ENCODE results near the gene SLC25A25. TPM values are rescaled to one million over a fixed set of nuclear protein-coding genes. Genes with fewer than 3 reads are reported as not detected.

SLC25A25 gene
- polyA plus RNA-seq, 6 donors from 2014 or later: 1.6 to 15.8 (median 9.0) TPM

DNA sequence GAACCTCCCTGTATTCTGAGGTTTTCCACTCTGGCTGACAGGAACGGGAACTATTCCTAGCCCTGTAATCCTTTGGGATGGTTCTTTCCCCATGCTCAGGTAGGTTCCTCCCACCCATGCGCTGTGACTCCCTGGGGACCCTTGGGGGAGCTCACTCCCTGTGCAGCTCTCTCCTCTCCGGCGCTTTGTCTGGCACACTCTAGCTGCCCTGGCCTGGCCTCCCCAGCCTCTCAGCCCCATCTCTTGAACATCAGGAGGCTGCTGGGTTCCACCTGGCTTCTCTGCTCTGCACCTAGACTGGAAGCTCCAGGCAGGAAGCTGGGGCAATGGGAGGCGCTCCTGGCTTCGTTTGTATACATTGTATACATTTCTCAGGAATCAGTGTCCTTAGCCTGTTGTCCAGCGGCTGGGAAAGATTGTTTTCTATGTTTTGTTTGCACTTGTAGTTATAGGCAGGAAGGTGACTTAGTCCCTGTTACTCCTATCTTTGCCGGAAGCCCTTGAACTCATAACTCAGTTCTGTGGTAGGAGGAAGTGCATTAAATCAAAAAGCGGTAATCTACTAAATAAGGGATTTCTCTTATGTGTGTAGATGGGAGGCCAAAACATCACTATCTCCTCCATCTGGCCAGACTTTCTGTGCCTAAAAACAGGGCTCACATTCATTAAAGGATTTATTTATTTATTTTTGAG, 20.4 kb downstream of the SLC25A25 start:
- Mint-ChIP-seq H3K4me1 (peaks cover 35 to 47% (median 35%) of the 10 kb centered on the region in 3 donors), H3K27ac (peak overlapping the region in 2 of 6 donors; percentile 69 to 85), H3K4me3 (no peak overlapping the region), H3K9me3 (no peaks in the 10 kb centered on the region), H3K27me3 (no peaks in the 10 kb centered on the region), H3K36me3 (no peaks in the 10 kb centered on the region)
- ATAC-seq (ENCODE audit: low read depth in 2 of 2): no peak
- no peak for DNase-seq

DNA sequence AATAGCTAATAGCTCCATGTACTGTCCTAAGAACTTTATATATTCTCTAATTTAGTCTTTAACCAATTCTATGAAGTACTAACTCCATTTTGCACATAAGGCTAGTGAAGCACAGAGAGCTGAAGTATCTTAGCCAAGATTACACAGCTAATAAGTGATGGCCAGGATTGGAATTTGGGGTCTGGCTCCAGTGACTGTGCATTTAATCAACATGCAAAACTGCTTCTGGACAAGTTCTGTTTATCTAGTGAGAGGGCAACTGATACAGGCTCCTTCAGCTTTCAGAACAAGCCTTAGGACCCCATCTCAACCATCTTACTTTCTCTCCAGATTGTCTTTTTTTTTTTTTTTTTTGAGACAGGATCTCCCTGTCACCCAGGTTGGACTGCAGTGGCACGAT, 21.3 kb downstream of the SLC25A25 start:
- DNase-seq: no peak
- Mint-ChIP-seq H3K4me3 (no peak overlapping the region), H3K4me1 (peaks cover 36 to 48% (median 39%) of the 10 kb centered on the region in 3 donors), H3K9me3 (no peaks in the 10 kb centered on the region), H3K27ac (no peak overlapping the region), H3K36me3 (no peaks in the 10 kb centered on the region), H3K27me3 (no peaks in the 10 kb centered on the region)
- no peak for ATAC-seq (ENCODE audit: low read depth in 2 of 2)

DNA sequence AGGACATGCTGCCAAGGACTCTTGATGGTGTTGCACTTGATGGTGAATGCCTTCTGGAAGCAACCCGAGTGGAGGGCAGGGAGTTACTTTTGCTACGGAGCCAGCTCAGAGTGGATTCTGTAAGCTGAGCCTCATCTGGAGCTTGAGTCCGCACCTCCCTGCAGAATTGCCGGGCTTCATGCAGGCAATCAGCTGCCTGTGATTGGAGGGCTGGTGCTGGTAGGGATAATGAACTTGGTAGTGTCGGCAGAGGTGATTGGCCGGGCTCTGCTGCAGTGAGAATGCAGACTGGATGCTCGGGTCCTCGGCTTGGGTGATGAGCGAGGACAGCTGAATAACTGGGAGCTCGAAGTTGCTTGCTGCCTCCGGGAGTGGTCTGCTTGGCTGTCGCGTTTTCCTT, 23.1 kb downstream of the SLC25A25 start:
- H3K27ac Mint-ChIP-seq: peak overlapping the region in 2 of 6 donors; percentile 95 to 96
- no peaks in the 10 kb centered on the region for H3K27me3 Mint-ChIP-seq
- ATAC-seq (ENCODE audit: low read depth in 2 of 2) (no peak), DNase-seq (no peak)
- H3K4me3 Mint-ChIP-seq: no peak overlapping the region
- H3K4me1 Mint-ChIP-seq: peaks cover 39 to 51% (median 50%) of the 10 kb centered on the region in 3 donors
- no peaks in the 10 kb centered on the region for H3K9me3 Mint-ChIP-seq
- no peaks in the 10 kb centered on the region for H3K36me3 Mint-ChIP-seq

DNA sequence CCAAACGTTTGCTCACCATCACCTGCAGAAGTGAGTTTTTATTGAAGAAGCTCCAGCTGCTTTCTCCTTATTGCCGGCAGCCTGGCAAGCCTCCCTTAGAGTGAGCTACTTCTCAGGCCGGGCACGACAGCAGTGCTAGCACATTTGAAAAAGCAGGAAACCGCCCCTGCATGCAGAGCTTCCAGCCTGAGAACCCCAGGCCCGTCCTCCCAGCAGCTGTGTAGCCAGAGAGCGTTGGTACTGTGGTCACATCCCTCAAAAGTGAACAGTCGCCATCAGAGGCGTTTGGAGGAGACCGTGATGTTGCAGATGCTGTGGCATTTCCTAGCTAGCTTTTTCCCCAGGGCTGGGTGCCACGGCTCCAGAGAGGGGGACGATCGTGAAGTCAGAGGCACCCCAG, 23.5 kb downstream of the SLC25A25 start:
- Mint-ChIP-seq H3K9me3 (no peaks in the 10 kb centered on the region), H3K36me3 (no peaks in the 10 kb centered on the region), H3K4me1 (peaks cover 39 to 56% (median 53%) of the 10 kb centered on the region in 3 donors), H3K4me3 (peak overlapping the region in 1 of 8 donors; percentile 68), H3K27ac (peak overlapping the region in 4 of 6 donors; percentile 69 to 96 (median 90)), H3K27me3 (no peaks in the 10 kb centered on the region)
- no peak for ATAC-seq (ENCODE audit: low read depth in 2 of 2)
- no peak for DNase-seq

DNA sequence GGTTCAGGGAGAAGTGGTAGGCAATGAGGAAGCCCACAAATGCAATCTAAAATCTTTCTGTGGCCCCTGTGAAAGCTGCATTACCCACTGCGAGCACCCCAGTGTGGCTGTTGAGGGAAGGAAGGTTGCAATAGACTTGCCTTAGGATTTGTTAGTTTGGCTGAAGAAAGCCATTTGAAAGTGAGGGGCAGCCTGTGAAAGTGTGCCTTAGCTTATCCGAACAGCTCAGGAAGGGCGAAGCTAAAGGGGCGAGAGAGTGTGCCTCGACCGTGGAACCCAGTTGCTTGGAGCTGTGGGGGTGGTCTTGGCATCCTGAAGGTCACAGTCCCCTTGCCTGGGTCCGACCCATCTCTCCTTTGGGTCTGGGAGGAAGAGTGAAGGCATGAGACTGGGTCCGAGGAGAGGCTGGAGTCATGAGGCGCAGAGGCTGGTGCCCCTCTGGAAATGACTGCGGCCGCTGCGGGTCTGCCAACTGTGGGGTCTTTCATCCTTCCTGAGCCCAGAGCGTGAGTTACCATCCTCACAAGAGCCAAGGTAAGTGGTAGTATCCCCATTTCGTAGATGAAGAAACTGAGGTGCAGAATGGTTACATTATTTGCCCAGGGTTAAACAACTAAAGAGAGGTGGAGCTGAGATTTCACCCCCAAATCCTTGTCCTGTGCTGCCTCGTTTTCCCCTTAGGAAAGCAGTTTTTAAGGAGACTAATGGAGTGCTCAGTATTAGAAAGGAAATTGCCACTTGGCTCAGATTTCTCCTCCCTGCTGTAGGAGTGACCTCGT, 24.4 kb downstream of the SLC25A25 start:
- Mint-ChIP-seq H3K27me3 (no peaks in the 10 kb centered on the region), H3K9me3 (no peaks in the 10 kb centered on the region), H3K4me3 (peak overlapping the region in 2 of 8 donors; percentile 32 to 51), H3K4me1 (peaks cover 36 to 57% (median 51%) of the 10 kb centered on the region in 3 donors), H3K27ac (peak overlapping the region in 5 of 6 donors; percentile 68 to 99 (median 98)), H3K36me3 (no peaks in the 10 kb centered on the region)
- ATAC-seq (ENCODE audit: low read depth in 2 of 2): no peak
- no peak for DNase-seq

DNA sequence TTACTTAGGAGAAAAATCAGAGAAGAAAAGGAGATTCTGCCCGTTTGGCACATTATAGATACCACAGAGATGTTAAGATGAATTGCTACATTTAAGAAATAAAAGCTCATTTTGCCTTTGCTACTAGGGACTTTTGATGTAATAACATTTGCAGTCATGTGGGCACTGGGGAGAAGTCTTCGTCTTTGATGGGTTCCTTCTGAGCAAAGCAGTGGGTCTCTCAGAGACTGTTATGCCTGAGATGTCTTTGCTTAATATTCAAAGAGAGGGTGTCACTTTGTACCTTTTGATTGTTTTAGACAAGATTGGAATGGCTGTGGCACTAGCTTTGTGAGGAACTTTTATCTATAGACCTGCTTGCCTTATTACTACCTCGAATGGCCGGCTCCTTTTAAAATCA, 25.0 kb downstream of the SLC25A25 start:
- no peak for ATAC-seq (ENCODE audit: low read depth in 2 of 2)
- H3K27ac Mint-ChIP-seq: peak overlapping the region; percentile 96 to 99 (median 98)
- H3K27me3 Mint-ChIP-seq: no peaks in the 10 kb centered on the region
- no peak for DNase-seq
- peaks cover 31 to 51% (median 50%) of the 10 kb centered on the region in 3 donors for H3K4me1 Mint-ChIP-seq
- no peaks in the 10 kb centered on the region for H3K36me3 Mint-ChIP-seq
- peak overlapping the region in 2 of 8 donors; percentile 30 to 32 for H3K4me3 Mint-ChIP-seq
- H3K9me3 Mint-ChIP-seq: no peaks in the 10 kb centered on the region

DNA sequence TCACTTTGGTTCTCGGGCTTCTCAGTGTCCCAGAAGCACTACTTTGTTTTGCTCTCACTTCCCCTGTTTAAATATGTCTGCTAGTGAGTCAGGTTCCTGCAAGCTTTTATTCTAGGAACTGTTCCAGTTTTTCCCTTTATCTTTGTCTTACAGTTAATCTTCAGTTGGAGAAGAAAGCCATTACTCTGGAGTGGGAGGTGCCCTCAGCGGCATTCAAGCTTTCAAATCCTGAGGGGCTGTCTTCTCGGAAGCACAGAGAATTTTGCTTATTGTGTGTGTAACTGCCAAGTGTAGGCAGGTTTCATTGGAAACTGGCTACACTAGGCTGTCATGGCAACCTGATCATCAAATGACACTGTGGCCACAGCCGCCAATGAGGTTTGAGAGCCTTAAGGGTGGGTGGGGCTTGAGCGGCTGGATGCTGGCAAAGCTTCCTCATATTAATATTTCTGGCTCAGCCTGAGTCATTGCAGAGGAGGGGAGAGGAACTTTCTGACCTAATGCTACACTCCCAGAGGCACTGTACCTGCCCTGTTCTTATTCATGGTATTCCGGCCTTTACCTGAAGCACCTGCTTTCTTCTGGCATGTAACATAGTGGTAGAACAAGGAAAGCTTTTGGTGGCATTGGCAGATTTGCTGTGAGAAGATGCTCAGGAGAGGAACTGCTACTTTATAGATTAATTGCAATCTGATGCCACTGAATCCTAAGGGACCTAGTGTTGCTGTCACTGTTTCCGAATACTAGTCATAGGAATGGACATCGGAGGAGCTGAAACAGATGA, 26.3 kb downstream of the SLC25A25 start:
- H3K9me3 Mint-ChIP-seq: no peaks in the 10 kb centered on the region
- no peaks in the 10 kb centered on the region for H3K36me3 Mint-ChIP-seq
- H3K27me3 Mint-ChIP-seq: no peaks in the 10 kb centered on the region
- H3K27ac Mint-ChIP-seq: peak overlapping the region; percentile 96 to 99 (median 99)
- peaks cover 31 to 56% (median 55%) of the 10 kb centered on the region in 3 donors for H3K4me1 Mint-ChIP-seq
- ATAC-seq (ENCODE audit: low read depth in 2 of 2) (peak; percentile 96 to 97), DNase-seq (peak; percentile 85)
- H3K4me3 Mint-ChIP-seq: peak overlapping the region; percentile 46 to 89 (median 66)

DNA sequence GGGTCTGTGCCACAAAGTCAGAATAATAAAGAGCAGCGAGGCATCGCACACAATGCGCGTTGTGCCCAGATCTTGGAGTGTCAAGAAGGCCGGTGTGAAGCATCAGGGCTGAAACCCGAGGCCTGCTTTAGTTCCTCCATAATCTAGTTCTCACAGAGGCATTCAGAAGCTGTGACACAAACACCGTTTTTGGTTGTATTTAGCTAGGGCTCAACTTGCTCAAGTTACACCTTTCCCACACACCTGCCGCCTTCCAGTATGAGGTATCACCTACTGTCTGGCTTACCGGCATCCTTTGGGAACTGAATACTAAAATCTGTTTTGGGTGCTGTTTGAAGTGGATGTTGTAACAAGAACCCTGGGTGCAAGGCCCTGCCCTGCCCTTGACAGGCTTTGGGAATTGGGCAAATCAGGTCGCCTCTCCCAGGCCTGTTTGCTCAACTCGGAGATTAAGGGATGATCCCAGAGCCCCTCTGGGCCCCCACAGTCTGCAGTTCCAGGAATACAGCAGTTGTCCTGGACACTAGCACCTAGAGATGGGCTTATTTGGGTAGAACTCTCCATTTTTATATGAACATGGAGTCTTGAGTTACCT, 27.0 kb downstream of the SLC25A25 start:
- peak overlapping the region; percentile 96 to 99 (median 99) for H3K27ac Mint-ChIP-seq
- H3K4me1 Mint-ChIP-seq: peaks cover 31 to 56% (median 52%) of the 10 kb centered on the region in 3 donors
- H3K27me3 Mint-ChIP-seq: no peaks in the 10 kb centered on the region
- DNase-seq: no peak
- H3K4me3 Mint-ChIP-seq: peak overlapping the region in 6 of 8 donors; percentile 60 to 89 (median 66)
- no peaks in the 10 kb centered on the region for H3K36me3 Mint-ChIP-seq
- ATAC-seq (ENCODE audit: low read depth in 2 of 2): no peak
- no peaks in the 10 kb centered on the region for H3K9me3 Mint-ChIP-seq

DNA sequence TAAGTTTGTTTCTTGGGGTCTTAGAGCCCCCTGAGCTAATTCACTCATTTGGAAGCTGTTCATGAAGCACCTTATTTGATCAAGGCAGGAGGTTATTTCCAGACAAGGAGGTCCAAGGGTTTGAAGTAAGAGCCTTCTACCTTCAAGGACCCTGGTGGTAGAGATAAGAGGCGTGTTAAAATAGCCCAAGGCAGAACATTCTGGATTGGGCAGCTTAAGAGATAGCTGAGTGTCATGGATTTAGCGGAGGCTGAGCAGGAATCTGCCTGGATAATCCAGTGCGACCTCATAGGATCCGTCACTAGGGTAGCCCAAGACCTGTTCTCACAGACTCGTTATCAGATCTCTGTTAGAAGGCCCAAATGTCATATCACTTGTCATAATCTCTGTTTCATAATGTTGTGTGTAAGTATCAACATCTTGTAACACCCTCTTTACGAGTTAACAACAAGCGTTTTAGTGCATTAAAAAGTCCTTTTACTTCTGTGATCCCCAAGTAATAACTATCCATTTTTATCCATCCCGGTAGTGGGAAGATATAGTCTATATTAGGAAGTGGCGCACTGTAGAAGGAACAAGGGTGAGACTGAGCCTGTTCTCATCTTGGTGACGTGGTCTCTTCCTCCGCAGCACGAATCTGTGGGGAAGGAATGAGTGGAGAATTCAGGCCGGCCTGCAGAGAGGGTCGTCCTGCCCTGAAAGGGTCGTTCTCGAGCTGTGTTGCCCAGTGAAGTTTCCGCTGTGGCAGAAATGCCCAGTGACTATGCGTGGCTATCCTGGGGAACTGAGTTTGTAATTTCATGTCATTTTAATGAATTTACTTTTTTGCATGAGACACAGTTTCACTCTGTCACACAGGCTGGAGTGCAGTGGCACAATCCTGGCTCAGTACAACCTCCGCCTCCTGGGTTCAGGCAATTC, 28.8 kb downstream of the SLC25A25 start:
- Mint-ChIP-seq H3K36me3 (no peaks in the 10 kb centered on the region), H3K9me3 (no peaks in the 10 kb centered on the region), H3K27ac (peak overlapping the region in 4 of 6 donors; percentile 20 to 68 (median 55)), H3K4me1 (peaks cover 24 to 55% (median 48%) of the 10 kb centered on the region in 3 donors), H3K27me3 (no peaks in the 10 kb centered on the region), H3K4me3 (peak overlapping the region in 1 of 8 donors; percentile 13)
- ATAC-seq (ENCODE audit: low read depth in 2 of 2) (no peak), DNase-seq (no peak)

DNA sequence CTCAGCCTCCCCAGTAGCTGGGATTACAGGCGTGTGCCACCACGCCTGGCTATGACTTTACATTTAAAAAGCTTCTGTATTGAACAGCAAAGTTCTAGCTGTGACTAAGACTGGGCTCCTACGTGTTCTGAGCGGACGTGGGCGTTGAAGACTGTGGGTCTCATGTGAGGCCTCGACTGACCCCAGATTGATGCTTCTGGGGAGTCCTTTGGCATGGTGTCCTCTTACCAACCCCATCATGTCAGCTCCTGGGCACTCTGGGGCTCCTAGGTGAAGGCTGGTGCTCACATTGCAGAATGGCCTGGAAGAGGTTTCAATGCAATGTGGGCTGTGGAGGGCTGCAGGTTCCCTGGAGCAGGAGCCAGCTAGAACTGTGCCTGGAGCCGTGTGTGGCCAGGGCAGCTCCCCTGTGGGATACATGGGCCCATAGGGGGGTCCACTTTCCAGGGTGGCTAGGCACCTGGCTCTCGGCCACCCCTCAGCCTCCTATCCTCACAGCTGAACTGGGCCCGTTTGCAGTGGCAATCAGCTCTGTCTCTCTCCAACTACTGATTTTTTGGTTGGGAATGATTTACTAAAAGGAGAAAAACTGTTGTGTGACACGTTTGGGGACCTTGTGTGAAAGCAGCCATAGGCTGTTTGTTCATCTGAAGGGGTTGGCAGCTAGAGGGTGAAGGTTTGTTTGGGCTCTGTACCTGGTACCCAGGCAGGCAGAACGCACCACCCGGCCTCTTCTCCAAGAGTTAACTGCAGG, 29.7 kb downstream of the SLC25A25 start:
- Mint-ChIP-seq H3K4me1 (peaks cover 25 to 57% (median 45%) of the 10 kb centered on the region in 3 donors), H3K36me3 (peaks cover 0 to 6% of the 10 kb centered on the region in 2 donors), H3K4me3 (peak overlapping the region in 1 of 8 donors; percentile 3), H3K27me3 (no peaks in the 10 kb centered on the region), H3K9me3 (no peaks in the 10 kb centered on the region), H3K27ac (peak overlapping the region in 5 of 6 donors; percentile 59 to 84 (median 70))
- ATAC-seq (ENCODE audit: low read depth in 2 of 2) (no peak), DNase-seq (no peak)

DNA sequence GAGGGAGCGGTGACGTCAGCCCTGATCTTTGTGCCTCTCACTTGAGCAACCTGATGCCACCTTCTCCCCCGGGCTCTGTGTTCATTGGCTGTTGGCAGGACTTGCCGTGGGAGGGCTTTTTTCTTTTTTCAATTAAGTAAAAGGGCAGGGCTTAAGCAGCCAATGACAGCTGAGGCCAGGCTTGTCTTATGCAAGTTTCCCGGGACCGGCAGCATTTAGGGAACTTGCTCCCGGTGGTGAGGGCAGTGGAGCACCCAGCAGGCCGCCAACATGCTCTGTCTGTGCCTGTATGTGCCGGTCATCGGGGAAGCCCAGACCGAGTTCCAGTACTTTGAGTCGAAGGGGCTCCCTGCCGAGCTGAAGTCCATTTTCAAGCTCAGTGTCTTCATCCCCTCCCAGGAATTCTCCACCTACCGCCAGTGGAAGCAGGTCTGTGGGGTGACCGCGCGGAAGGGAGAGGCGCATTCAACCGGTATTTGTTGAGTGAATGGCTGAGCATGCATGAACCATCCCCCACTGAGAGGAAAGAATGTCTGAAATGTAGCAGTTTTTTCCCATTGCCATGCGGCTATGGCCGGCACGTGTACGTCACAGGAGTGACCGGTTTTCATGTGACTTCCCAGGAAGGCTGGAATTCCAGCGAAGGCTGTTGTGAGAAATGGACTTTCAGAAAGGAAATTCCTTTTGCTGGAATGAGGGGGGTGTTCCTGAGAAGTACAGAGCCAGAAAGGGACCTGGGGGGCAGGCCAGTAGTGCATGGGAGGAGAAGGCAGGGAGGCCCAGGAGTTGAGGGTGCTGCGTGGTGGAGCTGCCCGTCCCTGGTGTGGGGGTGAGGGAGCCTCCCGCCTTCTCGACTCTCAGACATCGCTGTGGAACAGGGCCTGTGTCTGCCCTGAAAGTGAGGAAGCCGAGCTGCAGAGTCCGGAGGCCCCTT, 30.5 kb downstream of the SLC25A25 start:
- no peak for ATAC-seq (ENCODE audit: low read depth in 2 of 2)
- peaks cover 0 to 11% of the 10 kb centered on the region in 2 donors for H3K36me3 Mint-ChIP-seq
- peaks cover 20 to 48% (median 45%) of the 10 kb centered on the region in 3 donors for H3K4me1 Mint-ChIP-seq
- peak overlapping the region in 5 of 6 donors; percentile 29 to 91 (median 59) for H3K27ac Mint-ChIP-seq
- no peak for DNase-seq
- H3K27me3 Mint-ChIP-seq: no peaks in the 10 kb centered on the region
- peak overlapping the region in 1 of 8 donors; percentile 42 for H3K4me3 Mint-ChIP-seq
- H3K9me3 Mint-ChIP-seq: no peaks in the 10 kb centered on the region
